HG02610 (cell line): ENCODE results near the gene PGAM1.
"Not testable (repeated sequence)": the region's sequence is repeated elsewhere in the genome, so short reads cannot be mapped to it uniquely, and the experiment has no call there.

Experiments used
- ATAC-seq: cut with Tn5 transposase; IDR thresholded peaks from one replicate; pipeline ENCODE4 v1.9.1; 2021; ENCODE audit warnings: mild to moderate bottlenecking, moderate library complexity; ENCODE audit not compliant: unreplicated experiment

PGAM1 gene

DNA sequence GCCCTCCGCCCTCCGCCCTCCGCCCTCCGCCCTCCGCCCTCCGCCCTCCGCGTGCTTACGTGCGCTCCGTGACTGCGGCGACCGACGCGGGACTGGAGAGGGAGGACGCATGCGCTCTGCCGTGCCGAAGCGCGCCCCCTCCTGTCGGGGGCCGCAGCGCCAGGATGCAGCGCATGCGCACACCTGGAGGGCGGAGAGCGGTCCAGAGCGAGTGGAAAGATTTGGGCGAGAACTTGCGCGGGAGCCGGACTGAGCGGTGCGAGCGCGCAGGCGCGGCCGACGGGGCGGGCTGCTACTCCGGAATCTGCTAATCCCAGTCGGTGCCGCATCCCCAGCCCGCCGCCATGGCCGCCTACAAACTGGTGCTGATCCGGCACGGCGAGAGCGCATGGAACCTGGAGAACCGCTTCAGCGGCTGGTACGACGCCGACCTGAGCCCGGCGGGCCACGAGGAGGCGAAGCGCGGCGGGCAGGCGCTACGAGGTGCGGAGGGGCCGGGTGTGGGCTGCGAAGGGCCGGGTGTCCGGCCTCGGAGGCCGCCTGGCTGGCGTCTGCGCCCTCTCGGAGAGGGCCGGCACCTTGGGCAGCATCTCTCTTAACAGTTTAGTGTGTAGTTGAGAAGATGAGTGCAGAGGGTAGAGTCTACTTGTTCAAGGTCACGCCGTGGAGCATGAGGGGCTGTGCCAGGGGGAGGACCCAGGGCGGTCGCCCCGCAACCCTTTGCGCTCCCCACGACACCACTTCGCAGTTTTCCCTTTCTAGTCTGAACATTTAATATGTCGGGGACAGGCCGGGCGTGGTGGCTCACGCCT, at the start of gene PGAM1:
TSS of gene PGAM1 (plus strand) at position 228 of the 812 bp plus-strand sequence. CDS start at position 345, 117 bp downstream.
- ATAC-seq, result peak; percentile 83

DNA sequence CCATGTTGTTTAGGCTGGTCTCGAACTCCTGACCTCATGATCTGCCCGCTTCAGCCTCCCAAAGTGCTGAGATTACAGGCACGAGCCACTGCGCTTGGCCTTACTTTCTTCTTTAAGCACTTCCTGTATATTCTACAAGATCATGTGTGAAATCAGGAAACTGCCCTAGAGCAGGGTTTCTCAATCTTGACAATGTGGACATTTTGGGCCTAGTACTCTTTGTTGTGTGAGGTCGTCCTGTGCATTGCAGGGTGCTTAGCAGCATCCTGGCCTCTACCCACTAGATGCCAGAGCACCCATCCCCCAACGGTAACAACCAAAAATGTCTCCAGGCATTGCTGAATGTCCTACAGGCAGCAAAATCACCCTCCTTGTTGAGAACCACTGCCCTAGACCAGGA, 49.6 kb upstream of the PGAM1 start:
- ATAC-seq, result no peak

DNA sequence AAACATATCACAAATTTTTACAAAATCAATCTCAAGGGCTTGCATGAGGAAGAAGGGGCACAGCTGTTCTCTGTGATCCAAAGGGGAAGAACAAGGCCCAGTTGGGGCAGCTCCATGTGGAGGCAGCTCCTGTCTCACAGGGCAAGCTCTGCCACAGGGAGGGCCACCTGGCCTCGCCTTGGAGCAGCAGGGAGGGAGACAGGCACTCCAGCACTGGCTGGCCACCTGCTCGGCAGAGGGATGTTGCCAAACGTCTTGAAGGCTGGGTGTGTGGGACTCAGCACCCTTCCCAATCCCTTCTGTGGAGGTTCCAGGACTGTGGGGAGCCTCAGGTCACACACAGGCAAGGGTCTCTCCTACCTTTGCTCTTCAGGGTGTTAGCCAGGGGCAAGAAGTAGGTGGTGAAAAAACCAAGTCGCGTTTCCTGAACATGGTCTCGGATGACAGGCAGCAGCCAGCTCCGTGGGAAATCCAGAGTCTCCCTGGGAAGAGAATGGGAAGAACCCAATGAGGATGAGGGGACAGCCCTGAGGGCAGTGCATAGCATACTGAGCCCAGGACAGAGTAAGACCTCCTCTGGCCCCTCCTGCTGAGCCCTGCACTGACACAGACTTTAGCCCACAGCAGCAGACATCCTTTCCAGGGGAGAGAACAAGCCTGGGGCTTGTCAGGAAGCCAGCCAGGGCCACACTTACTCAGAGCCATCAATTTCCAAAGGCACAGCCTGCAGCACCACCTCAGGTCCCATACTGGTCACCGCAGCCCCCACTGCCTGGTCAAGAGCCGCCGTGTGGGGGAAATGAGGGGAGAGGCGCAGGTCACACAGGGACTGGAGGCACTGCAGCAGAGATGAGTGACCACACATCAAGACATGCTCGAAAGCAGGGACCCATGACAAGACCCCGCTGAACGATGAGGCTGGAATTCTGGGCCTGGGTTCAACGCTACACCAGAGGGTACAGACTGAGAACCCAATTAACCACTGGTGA, 46.8 kb upstream of the PGAM1 start:
- no peak for ATAC-seq

DNA sequence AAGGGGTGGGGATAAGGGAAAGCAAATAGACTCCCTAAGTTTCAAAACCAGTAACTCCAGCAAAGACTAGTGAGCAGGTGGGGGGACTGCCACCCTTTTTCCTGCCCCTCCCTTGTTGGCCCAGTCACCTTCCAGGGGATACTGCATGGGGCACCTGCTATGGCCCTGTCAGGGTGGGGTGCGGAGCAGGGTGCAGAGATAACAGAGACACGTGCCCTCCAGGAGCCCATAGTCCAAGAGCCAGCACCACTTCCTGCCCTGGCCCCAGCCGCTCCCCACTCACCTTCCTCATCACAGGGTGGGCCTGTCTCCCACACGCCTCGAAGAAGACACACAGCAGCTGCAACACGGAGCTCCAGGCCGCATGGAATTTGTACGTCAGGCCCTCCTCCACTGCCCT, 45.5 kb upstream of the PGAM1 start:
- no peak for ATAC-seq

DNA sequence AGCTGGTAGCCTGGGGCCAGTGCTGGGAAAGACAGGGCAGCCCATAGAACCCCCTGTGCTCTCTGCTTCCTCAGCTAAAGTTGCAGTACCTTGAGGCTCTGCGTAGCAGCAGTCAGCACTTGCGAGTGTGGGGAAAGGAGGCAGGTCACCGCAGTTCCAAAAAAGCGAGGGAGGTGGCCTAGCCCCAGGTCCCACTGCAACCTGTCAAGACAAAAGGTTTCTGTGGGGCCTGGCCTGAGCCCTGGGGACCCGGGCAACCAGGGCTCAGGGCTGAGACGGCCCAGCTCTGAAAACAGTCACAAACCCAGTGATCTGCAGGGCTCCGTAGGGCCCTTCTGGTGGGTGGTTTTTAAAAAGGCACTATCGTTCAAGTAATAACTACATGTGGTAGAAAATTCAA, 44.4 kb upstream of the PGAM1 start:
- ATAC-seq, result no peak

DNA sequence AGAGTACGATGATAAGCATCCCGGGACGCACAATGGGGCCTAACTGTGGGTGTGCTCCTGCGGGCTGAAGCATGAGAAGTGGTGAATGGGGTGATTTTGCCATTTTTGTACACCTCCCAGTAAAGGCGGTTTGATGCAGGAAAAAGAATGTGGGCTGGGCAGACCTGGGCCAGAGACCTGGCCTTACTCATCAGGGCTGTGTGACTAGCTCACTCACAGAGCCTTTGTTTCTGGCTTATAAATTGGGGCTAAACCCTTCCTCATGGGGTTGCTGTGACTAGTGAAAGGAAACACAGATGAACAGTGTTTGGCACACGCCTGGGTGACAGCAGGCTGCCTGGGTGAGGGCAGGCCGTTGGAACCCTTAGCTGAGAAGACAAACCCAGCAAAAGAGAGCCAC, 42.8 kb upstream of the PGAM1 start:
- no peak for ATAC-seq

DNA sequence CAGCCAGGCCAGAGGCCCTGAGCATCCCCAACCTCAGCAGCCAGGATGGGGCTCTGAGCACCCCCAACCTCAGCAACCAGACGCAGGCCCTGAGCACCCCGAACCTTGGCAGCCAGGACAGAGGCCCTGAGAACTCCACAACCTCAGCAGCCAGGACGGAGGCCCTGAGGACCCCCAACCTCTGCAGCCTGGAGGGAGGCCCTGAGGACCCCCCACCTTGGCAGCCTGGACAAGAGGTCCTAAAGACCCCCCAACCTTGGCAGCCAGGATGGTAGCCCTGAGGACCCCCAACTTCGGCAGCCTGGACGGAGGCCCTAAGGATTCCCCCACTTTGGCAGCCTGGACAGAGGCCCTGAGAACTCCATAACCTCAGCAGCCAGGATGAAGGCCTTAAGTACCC, 41.8 kb upstream of the PGAM1 start:
- no peak for ATAC-seq

DNA sequence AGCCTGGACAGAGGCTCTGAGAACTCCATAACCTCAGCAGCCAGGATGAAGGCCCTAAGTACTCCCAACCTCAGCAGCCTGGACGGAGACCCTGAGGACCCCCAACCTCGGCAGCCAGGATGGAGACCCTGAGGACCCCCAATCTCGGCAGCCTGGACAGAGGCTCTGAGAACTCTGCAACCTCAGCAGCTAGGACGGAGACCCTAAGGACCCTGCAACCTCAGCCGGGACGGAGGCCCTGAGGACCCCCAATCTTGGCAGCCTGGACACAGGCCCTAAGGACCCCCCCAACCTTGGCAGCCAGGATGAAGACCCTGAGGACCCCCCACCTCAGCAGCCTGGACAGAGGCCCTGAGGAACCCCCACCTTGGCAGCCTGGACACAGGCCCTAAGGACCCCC, 41.4 kb upstream of the PGAM1 start:
- no peak for ATAC-seq

DNA sequence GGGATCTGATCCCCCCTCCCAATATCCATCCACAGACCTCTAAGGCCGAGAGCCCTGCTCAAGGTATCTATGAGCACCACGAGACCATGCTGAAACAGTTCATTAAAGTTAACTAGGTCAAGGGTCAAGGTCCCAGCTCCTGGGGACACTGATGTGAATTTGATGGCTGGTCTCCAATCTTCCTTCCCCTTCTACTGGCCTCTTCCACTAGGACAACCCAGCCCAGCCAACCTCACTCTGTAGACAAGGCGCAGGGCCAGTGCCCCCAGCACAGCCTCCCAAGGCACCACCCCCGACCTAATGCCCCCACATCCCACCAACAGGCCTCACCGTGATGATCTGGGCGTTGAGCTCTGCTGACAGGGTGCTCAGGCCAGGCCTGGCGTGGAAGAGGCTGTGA, 40.4 kb upstream of the PGAM1 start:
- no peak for ATAC-seq

DNA sequence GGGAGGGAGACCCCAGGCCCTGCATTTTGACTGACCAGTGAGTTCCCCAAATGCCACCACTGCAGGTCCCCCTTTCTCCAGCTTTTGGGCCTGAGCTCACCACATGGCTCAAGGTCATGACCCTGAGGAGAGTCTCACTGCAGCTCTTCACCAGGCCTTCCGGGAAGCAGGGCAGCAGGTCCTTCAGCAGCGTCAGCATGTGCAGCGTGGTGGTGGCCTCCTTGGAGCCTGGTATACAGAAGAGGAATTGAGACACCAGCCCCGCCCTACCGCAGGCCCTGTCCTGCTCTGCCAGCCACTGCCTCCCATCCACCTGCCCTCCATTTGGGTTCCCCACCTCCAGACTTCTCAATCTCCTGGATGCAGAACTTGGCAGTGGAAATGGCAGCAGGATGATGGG, 37.8 kb upstream of the PGAM1 start:
- ATAC-seq, result no peak

DNA sequence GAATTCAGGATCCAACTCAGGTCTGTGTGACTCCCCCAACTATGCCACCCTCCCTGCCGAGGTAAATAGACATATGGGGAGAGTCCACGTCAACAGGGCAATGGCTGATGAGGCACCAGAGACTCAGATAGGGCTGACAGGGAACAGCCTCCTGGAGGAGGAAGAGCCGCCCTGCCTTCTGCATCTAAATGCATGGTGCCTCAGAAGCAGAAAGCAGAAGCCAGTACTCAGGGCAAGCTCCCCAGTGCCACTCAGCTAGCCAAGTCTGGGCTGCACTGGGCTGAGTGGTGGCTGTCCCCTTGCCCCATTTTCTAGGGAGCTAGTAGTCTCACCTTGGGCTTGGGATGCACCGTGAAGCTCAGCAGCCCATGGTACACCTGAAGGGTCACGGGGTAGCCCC, 35.9 kb upstream of the PGAM1 start:
- ATAC-seq, result no peak

DNA sequence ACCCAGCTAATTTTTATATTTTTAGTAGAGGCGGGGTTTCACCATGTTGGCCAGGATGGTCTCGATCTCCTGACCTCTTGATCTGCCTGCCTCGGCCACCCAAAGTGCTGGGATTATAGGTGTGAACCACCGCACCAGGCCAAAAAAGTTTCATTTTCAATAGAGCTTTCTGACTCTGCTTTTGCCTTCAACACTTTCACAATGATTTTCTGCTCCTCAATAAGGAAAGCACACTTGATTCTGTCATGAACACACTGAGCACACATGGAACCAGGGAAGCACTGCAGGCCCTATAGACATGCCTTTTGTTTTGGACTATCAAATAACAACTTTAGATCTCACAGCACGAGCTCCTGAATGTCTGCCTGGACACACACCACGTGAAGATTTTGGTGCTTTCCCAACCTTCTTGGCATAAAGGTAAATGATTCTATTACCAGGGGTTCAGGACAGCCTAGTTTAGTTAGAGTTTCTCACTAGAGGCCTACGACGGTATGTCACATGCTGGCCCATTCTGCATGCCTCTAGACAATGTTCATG, 32.9 kb upstream of the PGAM1 start:
- ATAC-seq, result no peak

DNA sequence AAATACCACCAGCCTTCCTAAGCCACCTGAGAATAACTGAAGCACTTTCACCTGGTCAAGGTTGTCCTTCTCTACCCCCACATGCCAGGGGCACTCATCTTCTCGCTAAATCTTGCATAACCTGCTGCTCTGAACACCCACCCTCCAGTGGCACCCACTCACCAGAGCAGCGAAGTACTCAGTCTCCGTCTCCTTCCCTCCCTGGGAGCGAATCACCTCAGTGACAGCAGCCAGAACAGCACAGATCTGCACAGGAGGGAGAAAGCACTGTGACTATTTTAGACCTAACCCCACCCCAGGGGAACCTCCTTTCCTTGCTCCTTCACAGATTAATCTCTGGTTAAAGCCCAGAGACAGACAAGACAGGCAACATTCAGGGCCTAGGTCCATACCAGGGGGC, 29.9 kb upstream of the PGAM1 start:
- ATAC-seq, result no peak

DNA sequence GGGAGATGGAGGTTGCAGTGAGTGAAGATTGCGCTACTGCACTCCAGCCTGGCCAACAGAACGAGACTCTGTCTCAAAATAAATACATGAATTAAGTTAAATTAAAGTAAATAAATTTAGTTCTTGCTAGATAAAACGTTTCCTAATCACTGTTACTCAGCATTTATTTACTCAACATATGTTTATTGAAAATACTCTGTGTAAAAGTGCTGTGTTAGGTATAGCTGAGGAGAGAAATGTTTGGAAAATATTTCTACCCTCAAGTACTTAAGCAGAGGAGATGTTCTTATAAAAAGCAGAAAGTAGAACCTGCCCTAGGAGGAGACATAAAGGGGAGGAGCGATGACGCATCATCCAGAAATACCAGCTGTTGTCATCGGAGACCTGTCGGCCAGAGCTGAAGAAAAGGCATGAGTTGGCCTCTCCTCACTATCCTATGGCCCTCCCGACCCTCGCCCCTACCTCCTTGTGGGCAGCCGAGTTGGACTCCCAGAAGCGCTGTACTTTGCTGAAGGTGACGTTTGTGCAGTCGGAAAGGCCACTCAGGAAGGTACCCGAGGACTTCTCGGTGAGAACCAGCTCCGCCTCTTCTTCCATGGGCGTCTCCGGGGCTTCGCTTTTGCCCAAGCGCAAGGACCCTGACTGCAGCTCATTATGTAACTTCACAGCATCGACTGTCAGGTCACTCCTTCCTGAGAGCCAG, 26.0 kb upstream of the PGAM1 start:
- ATAC-seq, result no peak

DNA sequence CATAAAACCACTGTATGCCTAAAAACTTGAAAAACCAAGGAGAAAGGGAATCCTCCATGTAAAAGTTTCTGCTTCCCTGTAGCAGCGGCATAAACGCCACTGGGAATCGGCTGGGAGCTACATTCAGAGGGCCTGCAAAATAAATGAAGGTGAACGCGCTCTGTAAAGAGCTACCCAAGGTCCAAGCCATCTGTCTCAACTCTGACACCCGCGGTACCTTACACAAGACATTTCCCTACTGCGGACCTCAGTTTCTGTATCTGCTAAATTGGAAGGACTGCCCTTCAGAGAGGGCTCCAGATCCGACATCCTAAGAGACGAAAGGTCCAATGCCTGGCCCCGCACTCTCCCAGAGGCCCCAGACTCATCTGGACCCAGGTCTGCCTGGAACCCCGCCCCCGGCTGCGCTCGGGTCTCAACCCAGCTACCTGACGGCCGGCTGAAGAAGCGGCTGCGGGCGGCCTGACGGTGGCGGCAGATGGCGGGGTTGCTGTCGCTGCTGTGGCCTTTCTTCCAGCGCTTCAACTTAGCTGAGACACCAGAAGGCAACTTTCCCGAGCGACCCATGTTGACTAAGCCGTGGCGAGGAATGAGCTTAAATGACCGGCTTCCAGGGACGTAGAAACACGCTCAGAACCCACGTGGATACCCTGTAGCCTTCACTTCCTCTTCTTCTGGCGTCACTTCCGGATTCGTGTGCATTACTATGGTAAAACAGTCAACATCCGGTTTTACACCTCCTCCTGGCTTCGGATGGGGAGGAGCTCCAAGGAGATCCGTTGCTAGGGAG, 25.1 kb upstream of the PGAM1 start, which contains the start of gene RRP12:
TSS of gene RRP12 (minus strand) at position 676 of the 790 bp plus-strand sequence. CDS start at position 567, 109 bp downstream.
- peak; percentile 98 for ATAC-seq

DNA sequence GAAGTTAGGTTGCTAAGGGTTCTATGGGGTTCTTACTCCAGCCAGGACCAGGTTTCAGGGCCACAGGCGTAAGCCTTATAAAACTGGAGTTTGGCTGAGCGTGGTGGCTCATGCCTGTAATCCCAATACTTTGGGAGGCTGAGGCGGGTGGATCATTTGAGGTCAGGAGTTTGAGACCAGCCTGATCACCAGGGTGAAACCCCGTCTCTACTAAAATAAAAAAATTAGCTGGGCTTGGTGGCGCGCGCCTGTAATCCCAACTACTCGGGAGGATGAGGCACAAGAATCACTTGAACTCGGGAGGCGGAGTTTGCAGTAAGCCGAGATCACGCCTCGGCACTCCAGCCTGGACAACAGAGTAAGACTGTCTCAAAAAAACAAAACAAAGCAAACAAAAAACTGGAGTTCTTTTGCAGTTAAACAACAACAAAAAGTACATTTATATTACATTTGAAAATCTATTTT, 24.5 kb upstream of the PGAM1 start:
- no peak for ATAC-seq

DNA sequence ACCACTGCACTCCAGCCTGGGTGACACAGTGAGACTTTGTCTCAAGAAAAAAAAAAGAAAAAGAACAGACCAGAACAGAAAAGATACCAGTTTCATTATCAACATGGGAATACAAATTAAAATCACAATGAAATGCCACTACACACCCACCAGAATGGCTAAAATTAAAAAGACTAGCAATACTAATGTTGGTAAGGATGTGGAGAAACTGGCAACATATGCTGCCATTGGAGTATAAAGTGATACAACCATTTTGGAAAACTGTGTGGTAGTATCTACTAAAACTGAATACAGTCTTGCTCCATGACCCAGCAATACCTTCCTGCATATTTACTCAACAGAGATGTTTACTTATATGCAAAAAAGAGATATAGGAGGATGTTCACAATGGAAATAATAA, 21.9 kb upstream of the PGAM1 start:
- ATAC-seq, result no peak

DNA sequence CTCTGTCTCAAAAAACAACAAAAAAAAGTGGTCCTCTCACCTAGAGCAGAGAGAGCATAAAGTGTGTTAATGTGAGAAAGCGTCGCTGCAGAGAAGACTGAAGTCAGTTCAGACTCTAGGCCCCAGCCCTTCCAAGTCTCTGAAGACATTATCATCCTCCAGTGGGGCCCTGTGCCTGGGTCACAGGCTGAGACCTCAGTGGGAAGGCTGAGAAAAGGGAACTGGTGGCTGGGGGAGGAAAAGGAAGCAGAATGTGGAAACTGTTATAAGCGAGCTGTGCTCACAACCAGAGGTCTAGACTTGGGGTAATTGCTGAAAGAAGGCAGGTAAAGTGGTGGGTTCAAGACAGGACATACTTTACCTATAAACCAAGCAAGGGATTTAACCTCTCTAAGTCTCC, 19.9 kb upstream of the PGAM1 start:
- ATAC-seq, result no peak

DNA sequence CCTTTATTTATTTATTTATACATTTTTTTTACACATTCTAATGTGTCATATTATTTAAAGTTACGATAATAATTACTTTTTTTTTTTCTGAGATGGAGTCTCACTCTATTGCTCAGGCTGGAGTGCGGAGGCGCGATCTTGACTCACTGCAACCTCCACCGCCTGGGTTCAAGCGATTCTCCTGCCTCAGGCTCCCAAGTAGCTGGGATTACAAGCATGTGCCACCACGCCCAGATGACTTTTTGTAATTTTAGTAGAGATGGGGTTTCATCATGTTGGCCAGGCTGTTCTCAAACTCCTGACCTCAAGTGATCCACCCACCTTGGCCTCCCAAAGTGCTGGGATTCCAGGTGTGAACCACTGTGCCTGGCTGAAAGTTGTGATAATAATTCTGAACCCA, 19.5 kb upstream of the PGAM1 start:
- not testable (repeated sequence) for ATAC-seq
